VCaP (cell line): ENCODE data around the gene OR8U1.
"Not testable (repeated sequence)": the region's sequence is repeated elsewhere in the genome, so short reads cannot be mapped to it uniquely, and the experiment has no call there.

ENCODE experiments used
- H3K27ac ChIP-seq: fragments of 450-650 bp; 2 replicates; pipeline ENCODE4 v1.5.1; 2017
- TF ChIP-seq, protein P1 (sequence below): fragments of 450-650 bp; conservative IDR thresholded peaks from 2 replicates; pipeline ENCODE4 v1.5.1; 2017; ENCODE audit warnings: mild to moderate bottlenecking, moderate library complexity

The OR8U1 gene

DNA sequence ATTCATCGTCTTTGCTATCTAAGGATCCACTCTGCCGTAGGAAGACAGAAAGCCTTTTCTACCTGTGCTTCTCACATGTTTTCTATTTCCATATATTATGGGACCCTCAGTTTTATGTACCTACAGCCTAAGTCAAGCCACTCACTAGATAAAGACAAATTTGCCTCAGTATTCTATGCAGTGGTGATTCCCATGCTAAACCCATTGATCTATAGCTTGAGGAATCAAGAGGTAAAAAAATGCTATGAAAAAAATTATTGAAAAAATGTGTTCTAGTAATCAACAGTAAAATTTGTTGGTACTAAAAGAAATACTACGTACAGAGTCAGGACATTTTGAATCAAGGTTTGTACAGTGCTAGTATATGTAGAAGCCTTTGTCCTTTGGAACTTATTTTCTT lies 19.0 kb downstream of the OR8U1 start:
- TF ChIP-seq, protein P1, sequence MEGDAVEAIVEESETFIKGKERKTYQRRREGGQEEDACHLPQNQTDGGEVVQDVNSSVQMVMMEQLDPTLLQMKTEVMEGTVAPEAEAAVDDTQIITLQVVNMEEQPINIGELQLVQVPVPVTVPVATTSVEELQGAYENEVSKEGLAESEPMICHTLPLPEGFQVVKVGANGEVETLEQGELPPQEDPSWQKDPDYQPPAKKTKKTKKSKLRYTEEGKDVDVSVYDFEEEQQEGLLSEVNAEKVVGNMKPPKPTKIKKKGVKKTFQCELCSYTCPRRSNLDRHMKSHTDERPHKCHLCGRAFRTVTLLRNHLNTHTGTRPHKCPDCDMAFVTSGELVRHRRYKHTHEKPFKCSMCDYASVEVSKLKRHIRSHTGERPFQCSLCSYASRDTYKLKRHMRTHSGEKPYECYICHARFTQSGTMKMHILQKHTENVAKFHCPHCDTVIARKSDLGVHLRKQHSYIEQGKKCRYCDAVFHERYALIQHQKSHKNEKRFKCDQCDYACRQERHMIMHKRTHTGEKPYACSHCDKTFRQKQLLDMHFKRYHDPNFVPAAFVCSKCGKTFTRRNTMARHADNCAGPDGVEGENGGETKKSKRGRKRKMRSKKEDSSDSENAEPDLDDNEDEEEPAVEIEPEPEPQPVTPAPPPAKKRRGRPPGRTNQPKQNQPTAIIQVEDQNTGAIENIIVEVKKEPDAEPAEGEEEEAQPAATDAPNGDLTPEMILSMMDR, result no peak
- H3K27ac ChIP-seq, result no peak overlapping the region

DNA sequence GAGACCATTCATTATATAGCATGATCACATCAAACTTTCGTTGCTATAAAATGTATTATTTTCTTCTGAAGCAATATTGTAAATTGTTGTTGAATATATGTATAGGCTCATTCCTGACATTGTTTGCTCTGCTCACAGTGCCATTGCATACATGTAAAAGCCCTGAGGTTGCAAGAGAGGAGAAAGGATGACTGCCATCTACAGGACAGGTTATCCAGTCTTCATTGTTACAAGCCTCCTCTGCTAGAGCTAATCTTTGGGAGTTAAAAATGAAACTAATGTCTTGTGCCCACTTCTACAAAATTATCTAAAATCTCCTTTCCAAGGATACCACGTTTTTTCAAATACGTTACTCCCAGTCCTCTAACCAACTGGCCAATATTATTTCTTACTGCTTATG lies 20.6 kb downstream of the OR8U1 start:
- TF ChIP-seq, protein P1, result peak; percentile 31; the same call in 1 of the 2 replicates
- no peak overlapping the region for H3K27ac ChIP-seq

DNA sequence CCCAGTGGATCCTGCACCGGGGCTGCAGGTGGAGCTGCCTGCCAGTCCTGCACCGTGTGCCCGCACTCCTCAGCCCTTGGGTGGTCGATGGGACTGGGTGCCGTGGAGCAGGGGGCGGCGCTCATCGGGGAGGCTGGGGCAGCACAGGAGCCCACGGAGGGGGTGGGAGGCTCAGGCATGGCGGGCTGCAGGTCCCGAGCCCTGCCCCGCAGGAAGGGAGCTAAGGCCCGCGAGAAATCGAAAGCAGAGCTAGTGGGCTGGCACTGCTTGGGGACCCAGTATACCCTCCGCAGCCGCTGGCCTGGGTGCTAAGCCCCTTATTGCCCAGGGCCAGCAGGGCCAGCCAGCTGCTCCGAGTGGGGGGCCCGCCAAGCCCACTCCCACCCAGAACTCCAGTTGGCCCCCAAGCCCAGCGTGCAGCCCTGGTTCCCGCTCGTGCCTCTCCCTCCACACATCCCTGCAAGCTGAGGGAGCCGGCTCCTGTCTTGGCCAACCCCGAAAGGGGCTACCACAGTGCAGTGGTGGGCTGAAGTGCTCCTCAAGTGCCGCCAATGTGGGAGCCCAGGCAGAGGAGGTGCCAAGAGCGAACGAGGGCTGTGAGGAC lies 26.5 kb downstream of the OR8U1 start:
- H3K27ac ChIP-seq, result not testable (repeated sequence)

DNA sequence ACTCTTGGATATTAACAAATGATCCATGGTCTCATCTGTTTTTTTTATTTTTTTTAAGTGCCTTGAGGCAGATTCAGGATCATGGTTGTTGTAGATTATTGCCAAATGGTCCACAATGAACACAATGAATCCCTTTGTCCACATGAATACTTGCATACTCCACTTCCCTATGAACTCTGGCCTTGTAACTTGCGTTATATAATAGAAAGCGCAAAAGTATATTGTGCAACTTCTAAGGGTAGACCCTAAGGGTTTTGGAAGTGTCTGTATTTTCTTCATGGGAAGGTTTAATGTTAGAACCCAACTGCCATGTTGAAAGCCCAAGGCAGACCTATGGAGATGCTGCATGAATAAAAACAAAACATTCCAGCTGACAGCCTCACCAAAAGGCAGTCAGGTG lies 29.0 kb downstream of the OR8U1 start:
- TF ChIP-seq, protein P1, result no peak
- no peak overlapping the region for H3K27ac ChIP-seq

DNA sequence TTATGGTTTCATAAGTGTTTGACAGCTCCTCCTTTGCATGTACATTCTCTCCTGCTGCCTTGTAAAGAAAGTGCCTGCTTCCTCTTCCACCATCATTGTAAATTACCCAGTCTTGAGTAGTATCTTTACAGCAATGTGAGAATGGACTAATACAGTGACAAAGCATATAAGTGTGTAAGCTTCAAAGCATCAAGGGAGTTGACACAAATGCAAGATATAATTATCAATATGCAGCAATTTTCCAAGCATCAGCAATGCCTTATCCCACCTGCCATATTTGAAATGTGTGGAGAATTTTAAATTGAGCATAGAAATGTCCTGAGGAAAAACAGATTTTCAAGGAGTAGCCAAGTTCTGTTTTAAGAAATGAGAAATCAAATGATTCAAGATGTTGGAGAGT lies 35.4 kb downstream of the OR8U1 start:
- TF ChIP-seq, protein P1, result no peak
- no peak overlapping the region for H3K27ac ChIP-seq

DNA sequence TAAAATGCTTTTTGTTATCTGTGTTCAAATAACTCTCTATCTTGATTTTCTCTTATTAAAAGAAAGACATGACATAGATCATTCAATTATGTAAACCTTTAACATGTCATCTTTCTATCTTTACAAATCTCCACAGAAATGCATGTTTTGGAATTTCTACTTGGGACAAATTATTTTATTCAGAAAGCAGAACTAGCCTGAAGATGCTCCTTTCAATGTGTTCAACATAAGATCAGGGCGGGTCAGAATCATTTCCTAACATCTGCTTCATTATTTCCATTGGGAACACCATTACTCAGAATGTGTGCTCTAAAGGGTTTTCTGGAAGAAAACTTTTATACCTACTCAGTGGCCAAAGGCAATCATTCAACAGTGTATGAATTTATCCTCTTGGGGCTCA lies 37.0 kb downstream of the OR8U1 start, which contains the start of gene OR5AL1:
Gene OR5AL1 (plus strand): TSS at position 301 of the 400 bp plus-strand sequence.
- TF ChIP-seq, protein P1, result no peak

More for the DNA sequence above, 37.0 kb downstream of the OR8U1 start, which contains the start of gene OR5AL1:
- H3K27ac ChIP-seq, result no peak within 1 kb of the TSS
